Muscle layer of colon (tissue), 2 donors: ENCODE results near the gene PPP1R37.

Source experiments
- H3K27ac ChIP-seq: one replicate; pipeline ENCODE4 v1.7.0; 2013; ENCODE audit warnings: low read depth, mild to moderate bottlenecking, low read length, moderate library complexity
- H3K27me3 ChIP-seq, 2 donors: one replicate each; pipeline ENCODE4 v1.7.0; 2013; ENCODE audit warnings: low read length in 2 of 2, mild to moderate bottlenecking in 2 of 2; ENCODE audit not compliant: insufficient read depth in 2 of 2, control insufficient read depth in 1 of 2
- H3K36me3 ChIP-seq: one replicate; pipeline ENCODE4 v1.7.0; 2013; ENCODE audit warnings: mild to moderate bottlenecking, low read length; ENCODE audit not compliant: insufficient read depth
- H3K4me1 ChIP-seq: one replicate; pipeline ENCODE4 v1.7.0; 2013; ENCODE audit warnings: mild to moderate bottlenecking, low read length; ENCODE audit not compliant: insufficient read depth
- H3K4me3 ChIP-seq, 2 donors: one replicate each; pipeline ENCODE4 v1.7.0; 2013; ENCODE audit warnings: low read length in 2 of 2, low read depth in 1 of 2, mild to moderate bottlenecking in 1 of 2, moderate library complexity in 1 of 2
- H3K9ac ChIP-seq: one replicate; pipeline ENCODE4 v1.7.0; 2013; ENCODE audit warnings: low read length
- H3K9me3 ChIP-seq: one replicate; pipeline ENCODE4 v1.7.0; 2013; ENCODE audit warnings: mild to moderate bottlenecking, low read length
- donor health status: abdominal sarcoma.
- donor health status: Adenocarcinoma of cecum.

The PPP1R37 gene

DNA sequence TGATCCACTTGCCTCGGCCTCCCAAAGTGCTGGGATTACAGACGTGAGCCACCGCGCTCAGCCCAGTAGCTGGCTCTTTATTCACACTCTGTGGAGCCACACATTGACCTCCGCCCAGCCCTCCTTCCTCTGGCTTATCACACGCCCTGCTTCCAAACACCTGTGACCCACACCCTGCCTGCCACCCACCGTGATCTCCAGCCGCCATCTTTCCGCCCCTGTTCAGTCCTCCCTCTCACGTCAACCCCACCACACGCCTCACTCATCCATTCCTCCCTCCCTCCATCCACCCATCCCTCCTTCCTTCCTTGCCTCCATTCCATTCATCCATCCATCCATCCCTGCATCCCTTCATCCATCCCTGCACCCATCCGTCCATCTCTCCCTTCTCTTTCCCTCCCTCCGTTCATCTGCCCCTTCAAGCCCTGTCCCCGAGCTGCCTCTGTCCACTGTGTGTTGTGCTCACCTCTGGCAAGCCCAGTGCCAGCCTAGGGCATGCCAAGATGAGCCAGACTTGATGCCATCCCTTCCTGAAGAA lies 34.3 kb upstream of the PPP1R37 start:
- H3K27me3 ChIP-seq = no peaks in the 10 kb centered on the region
- H3K4me1 ChIP-seq = no peaks in the 10 kb centered on the region
- H3K9ac ChIP-seq = no peak overlapping the region
- no peak overlapping the region for H3K4me3 ChIP-seq
- H3K9me3 ChIP-seq = no peaks in the 10 kb centered on the region
- no peak overlapping the region for H3K27ac ChIP-seq
- H3K36me3 ChIP-seq = peaks cover 83% of the 10 kb centered on the region

DNA sequence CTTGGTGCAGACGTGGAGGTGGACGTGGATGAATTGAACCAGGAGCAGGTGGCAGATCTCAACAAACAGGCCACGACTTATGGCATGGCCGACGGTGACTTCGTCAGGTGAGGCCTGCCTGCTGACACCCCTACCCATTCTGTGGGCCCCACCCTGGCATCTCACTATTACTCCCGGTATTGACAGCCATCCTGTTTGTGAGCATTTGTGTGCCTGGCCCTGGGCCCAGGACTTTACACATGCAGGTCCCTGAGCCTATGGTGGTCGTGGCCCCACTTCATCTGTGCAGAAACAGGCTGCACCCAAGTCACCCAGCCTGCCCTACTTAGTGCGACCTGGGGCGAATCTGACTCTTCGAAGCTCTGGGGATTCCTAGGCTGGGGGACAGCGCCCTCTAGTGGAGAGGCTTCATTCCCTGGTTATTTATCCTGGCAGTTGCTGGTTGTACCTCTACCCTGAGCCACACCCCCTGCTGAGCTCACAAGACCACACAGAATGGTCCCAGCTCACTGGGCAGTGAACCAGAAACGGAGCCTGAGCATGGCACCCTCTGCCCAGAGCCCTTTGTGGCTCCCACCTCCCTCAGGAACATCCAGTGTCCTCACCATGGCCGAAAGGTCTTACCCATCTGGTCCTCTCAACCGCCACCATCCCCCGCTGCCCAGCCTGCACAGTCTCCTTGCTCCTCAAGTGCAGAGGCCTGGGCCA lies 33.6 kb upstream of the PPP1R37 start:
- Histone ChIP-seq H3K9me3 (no peaks in the 10 kb centered on the region), H3K27ac (no peak overlapping the region), H3K27me3 (no peaks in the 10 kb centered on the region), H3K4me3 (no peak overlapping the region), H3K36me3 (peaks cover 81% of the 10 kb centered on the region), H3K9ac (no peak overlapping the region), H3K4me1 (no peaks in the 10 kb centered on the region)

DNA sequence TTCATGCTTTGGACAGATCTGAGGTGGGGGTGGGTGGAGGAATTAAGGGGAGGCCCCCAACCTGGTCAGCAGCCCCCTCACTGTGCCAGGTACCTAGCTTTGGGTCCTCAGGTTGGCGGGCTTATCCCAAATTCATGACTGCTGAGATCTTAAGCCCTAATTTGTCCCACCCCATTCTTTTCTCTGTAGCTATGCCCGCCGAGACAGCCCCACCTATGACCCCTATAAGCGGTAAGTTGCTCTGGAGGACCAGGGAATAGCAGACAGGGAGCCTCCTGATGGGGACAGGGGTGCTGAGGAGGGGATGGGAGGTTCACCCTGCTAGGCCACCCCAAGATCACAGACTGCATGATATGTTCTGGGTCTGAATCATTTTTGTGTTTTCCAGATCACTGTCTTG lies 31.0 kb upstream of the PPP1R37 start:
- H3K27me3 ChIP-seq = no peaks in the 10 kb centered on the region
- H3K4me1 ChIP-seq = no peaks in the 10 kb centered on the region
- no peaks in the 10 kb centered on the region for H3K9me3 ChIP-seq
- H3K36me3 ChIP-seq = peaks cover 76% of the 10 kb centered on the region
- no peak overlapping the region for H3K9ac ChIP-seq
- no peak overlapping the region for H3K4me3 ChIP-seq
- H3K27ac ChIP-seq = no peak overlapping the region

DNA sequence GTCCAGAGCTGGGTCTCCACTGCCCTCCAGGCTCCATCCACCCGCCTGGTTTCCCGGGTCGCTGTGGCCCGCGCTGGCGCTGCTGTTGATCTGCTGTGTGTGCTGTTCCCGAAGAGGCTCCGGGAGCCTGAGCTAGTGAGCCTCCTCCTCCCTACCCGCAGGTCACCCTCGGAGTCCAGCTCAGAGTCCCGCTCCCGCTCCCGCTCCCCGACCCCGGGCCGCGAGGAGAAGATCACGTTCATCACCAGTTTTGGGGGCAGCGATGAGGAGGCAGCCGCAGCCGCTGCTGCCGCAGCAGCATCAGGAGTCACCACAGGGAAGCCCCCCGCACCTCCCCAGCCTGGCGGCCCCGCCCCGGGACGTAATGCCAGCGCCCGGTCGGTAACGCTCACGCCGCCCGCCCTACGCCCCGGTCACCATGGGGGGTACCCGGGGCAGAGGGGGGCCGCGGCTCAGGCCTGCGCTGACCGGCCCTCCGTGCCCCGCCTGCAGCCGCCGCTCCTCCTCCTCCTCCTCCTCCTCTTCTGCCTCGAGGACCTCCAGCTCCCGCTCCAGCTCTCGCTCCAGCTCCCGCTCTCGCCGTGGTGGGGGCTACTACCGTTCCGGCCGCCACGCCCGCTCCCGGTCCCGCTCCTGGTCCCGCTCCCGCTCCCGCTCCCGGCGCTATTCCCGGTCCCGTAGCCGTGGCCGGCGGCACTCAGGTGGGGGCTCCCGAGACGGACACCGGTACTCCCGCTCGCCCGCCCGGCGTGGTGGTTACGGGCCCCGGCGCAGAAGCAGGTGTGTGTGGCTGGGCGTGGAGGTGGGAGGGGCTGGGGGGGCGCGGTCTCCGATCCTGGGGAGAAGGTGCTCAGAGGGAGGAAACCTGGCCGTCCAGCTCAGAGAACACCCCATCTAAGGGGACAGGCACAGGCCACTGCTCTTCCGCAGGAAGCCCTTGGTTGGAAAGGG lies 28.9 kb upstream of the PPP1R37 start:
- Histone ChIP-seq H3K27me3 (no peaks in the 10 kb centered on the region), H3K9me3 (no peaks in the 10 kb centered on the region), H3K4me3 (no peak overlapping the region), H3K36me3 (peaks cover 72% of the 10 kb centered on the region), H3K27ac (no peak overlapping the region), H3K4me1 (no peaks in the 10 kb centered on the region), H3K9ac (no peak overlapping the region)

DNA sequence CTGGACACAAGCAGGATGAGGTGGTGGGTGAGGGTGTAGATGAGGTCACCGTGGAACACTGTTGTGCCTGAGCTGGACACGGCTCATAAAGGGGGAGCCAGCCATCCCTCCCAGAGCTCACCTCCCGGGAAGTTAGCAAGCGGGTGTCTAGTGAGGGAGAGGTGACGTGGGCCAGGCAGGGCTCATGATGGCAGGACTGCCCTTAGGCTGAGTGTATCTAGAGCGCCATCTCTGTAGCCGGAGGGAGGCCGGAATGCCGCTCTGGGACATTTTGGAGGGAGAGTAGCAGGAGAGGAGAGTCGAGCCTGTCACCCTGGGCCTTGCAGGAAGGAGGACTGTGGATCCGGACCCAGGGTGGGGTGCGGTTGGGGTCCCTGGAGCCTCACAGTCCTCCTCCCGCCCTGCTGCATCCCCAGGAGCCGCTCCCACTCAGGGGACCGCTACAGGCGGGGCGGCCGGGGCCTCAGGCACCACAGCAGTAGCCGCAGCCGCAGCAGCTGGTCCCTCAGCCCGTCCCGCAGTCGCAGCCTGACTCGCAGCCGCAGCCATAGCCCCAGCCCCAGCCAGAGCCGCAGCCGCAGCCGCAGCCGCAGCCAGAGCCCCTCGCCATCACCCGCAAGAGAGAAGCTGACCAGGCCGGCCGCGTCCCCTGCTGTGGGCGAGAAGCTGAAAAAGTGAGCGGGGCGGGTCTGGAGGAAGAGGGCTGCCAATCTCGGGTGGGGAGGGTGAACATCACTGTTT lies 25.9 kb upstream of the PPP1R37 start:
- no peak overlapping the region for H3K9ac ChIP-seq
- no peaks in the 10 kb centered on the region for H3K4me1 ChIP-seq
- H3K9me3 ChIP-seq = no peaks in the 10 kb centered on the region
- H3K27ac ChIP-seq = no peak overlapping the region
- H3K36me3 ChIP-seq = peaks cover 61% of the 10 kb centered on the region
- no peaks in the 10 kb centered on the region for H3K27me3 ChIP-seq
- no peak overlapping the region for H3K4me3 ChIP-seq

DNA sequence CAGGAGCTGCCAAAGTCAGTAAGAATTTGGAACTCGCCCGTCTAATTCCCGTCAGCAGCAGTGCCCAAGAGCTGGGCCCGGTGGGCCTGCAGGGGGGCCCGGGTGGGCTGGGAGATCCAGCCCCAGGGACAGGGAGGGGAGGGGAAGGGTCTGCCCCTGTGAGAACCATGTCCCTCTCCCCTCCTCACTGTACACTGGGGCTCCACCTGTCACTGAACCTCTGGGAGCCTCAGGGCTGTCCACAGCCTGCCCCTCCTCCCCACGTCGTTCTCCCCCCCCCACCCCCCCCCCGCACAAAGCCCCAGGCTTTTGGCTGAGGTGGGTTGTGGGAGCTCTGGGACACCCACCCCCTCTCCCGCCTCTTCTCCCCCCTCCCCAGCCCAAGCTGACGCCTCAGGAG lies 24.9 kb upstream of the PPP1R37 start:
- H3K27ac ChIP-seq = no peak overlapping the region
- H3K9me3 ChIP-seq = no peaks in the 10 kb centered on the region
- no peak overlapping the region for H3K9ac ChIP-seq
- no peaks in the 10 kb centered on the region for H3K4me1 ChIP-seq
- H3K4me3 ChIP-seq = no peak overlapping the region
- H3K36me3 ChIP-seq = peaks cover 55% of the 10 kb centered on the region
- H3K27me3 ChIP-seq = no peaks in the 10 kb centered on the region

DNA sequence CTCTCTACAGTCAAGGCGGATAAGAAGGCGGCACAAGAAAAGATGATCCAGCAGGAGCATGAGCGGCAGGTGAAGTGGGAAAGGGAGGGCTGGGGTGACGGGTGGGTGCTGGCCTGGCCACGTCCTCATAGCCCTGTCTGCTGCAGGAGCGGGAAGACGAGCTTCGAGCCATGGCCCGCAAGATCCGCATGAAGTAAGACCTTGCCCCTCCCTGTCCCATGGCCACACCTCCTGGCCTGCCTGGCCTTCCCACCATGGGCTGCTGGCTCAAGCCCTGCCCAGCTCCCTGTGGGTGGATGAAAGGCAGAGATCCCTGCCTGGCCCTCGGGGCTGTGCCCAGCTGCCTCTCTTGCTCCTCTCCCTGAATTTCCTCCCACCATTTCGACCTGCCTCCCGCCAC lies 23.9 kb upstream of the PPP1R37 start:
- Histone ChIP-seq H3K4me3 (no peak overlapping the region), H3K9ac (no peak overlapping the region), H3K27ac (no peak overlapping the region), H3K9me3 (no peaks in the 10 kb centered on the region), H3K4me1 (no peaks in the 10 kb centered on the region), H3K27me3 (no peaks in the 10 kb centered on the region), H3K36me3 (peaks cover 49% of the 10 kb centered on the region)

DNA sequence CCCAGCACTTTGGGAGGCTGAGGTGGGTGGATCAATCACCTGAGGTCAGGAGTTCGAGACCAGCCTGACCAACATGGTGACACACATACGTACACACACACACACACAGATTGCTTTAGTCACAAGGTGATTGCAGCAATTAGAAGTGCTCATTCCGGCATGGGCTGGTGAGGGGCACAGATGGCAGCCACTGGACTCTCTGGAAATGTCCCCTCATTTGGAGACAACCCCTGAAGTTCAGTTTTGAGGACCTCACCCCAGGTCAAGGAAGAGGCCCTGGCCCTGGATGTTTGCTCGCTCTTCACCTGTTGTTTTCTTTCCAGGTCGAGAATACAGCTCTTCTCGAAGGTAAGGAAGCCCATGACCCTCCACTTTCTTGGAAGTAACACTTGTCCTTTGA lies 22.8 kb upstream of the PPP1R37 start:
- no peaks in the 10 kb centered on the region for H3K27me3 ChIP-seq
- H3K27ac ChIP-seq = no peak overlapping the region
- H3K9ac ChIP-seq = no peak overlapping the region
- no peaks in the 10 kb centered on the region for H3K9me3 ChIP-seq
- peaks cover 43% of the 10 kb centered on the region for H3K36me3 ChIP-seq
- no peak overlapping the region for H3K4me3 ChIP-seq
- H3K4me1 ChIP-seq = no peaks in the 10 kb centered on the region

DNA sequence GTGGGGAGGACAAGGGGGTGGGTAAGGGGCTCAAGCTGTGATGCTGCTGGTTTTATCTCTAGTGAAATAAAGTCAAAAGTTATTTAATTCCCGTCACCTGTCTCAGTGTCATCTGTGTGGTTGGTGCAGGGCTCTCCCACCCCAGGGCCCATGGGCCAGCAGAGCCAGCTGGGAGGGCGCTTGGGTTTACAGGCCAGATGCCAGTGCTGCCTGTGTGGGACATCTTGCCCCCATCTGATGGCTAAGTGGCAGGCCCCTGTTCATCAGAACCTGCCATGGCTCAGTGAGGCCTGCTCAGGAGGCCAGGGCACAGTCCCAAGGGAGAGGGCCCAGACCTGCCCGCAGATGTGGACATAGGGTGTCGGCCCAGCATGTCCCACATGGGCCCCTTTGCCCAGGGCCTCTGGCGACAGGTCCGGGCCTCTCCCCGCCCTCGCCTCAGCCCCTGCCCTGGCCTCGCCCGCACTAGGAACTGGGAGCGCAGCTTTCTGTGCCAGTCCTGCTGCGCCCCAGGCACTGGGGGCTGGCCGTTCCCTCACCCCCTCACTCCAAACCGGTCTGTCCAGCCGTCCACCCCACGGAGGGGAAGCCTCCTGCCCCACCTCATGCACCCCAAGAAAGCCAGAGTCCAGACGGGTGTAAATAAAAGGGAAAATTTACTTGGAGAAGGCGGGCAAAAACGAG lies 22.0 kb upstream of the PPP1R37 start:
- Histone ChIP-seq H3K9me3 (no peaks in the 10 kb centered on the region), H3K9ac (no peak overlapping the region), H3K36me3 (peaks cover 39% of the 10 kb centered on the region), H3K27me3 (peaks cover 0 to 2% of the 10 kb centered on the region in 2 donors), H3K27ac (no peak overlapping the region), H3K4me1 (no peaks in the 10 kb centered on the region), H3K4me3 (no peak overlapping the region)

DNA sequence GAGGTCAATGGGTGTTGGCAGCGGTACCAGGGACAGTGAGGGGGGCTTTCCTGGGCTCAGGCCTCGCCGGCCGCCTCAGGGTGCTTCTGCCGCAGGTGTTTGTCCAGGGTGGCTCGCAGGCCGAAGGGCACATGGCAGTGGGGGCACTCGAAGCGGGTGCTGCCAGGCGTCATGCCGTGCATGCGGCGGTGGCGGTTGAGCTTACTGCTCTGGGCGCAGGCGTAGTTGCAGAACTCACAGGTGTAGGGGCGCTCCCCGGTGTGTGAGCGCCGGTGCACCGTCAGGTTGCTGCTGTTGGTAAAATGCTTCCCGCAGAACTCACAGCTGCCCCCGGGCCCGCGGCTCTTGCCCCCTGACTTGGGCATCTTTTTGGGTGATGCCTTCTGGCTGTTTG lies 21.4 kb upstream of the PPP1R37 start:
- Histone ChIP-seq H3K9me3 (no peaks in the 10 kb centered on the region), H3K4me3 (no peak overlapping the region), H3K4me1 (no peaks in the 10 kb centered on the region), H3K9ac (no peak overlapping the region), H3K36me3 (peaks cover 37% of the 10 kb centered on the region), H3K27ac (no peak overlapping the region), H3K27me3 (peaks cover 0 to 4% of the 10 kb centered on the region in 2 donors)
